ENCODE measurements around the gene TTC27. TPM values are rescaled to one million over a fixed set of nuclear protein-coding genes. Genes with fewer than 3 reads are reported as not detected.

Gene TTC27
- total and polyA plus RNA-seq, 12 donors: 4.8 to 17.3 (median 12.1) TPM

DNA sequence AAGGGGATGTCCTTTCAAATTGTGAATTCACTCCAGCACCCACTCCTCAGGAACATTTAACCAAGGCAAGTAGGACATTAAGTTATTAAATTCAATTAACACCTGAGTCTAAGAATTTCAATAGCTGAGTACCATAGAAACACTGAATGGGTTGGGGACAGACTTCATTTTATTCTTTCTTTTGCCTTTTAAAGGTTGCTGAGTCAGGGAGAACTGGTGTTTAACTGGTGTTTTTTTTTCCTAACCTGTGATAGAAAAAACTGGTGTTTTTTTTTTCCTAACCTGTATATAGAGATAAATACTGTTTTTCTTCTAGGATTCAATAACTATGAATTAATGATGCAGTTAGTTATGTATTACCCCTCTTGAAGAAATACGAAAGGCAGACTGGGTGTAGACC is 38.9 kb downstream of the TTC27 start:
- Histone ChIP-seq H3K9me3 (no peaks in the 10 kb centered on the region), H3K27ac (no peak overlapping the region), H3K4me3 (no peak overlapping the region), H3K36me3 (peaks cover 0 to 54% (median 4%) of the 10 kb centered on the region in 9 donors), H3K4me1 (no peaks in the 10 kb centered on the region), H3K27me3 (no peaks in the 10 kb centered on the region)
- TF ChIP-seq CTCF (IDR thresholded peaks at IDR 0.05): no peak
- ATAC-seq (no peak), DNase-seq (no peak)
- WGBS, 2 donors: 92 to 98% methylated on average over 1 of the region's 1 CpG
- intact Hi-C loops (cut with DNase I): no loop called here

GRCh38 chr2:32668254-32668653 is 40.4 kb downstream of the TTC27 start:
- H3K4me3 ChIP-seq: no peak overlapping the region
- ATAC-seq (no peak), DNase-seq (no peak)
- 84 to 92% methylated on average over 1 of the region's 1 CpG for WGBS, 2 donors
- intact Hi-C loops (cut with DNase I): no loop called here
- H3K4me1 ChIP-seq: no peaks in the 10 kb centered on the region
- no peak overlapping the region for H3K27ac ChIP-seq
- H3K9me3 ChIP-seq: no peaks in the 10 kb centered on the region
- TF ChIP-seq CTCF (IDR thresholded peaks at IDR 0.05): no peak
- H3K27me3 ChIP-seq: no peaks in the 10 kb centered on the region
- H3K36me3 ChIP-seq: peaks cover 0 to 68% (median 4%) of the 10 kb centered on the region in 9 donors

DNA sequence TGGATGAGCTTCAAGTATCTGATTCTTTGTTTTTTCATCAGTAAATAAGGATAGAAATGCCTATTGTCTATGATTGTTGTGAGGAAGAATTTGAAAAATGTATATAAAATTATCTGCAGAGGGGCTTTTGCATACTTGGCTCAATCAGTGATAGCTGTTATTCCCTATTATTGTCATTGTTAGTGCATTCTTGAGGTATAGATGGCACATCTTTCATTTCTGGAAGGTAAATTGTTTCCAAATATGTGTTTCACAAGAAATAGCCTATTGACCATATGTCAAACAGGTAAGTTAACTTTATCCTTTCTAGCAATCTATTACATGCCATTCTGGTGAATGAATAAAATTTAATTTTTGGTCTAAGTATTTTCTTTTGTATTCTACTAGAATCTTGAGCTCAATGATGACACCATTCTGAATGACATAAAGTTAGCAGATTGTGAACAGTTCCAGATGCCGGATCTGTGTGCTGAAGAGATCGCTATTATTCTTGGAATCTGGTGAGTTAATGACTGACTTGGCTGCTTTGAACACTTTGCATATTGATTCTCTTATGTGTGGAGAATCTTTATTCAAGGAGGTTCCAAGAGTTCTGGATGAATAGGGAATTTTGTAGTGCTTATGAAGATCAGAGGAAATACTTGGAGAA is 44.2 kb downstream of the TTC27 start:
- ATAC-seq (no peak), DNase-seq (no peak)
- intact Hi-C loops (cut with DNase I): no loop called here
- Histone ChIP-seq H3K27me3 (no peaks in the 10 kb centered on the region), H3K36me3 (peaks cover 0 to 79% (median 7%) of the 10 kb centered on the region in 9 donors), H3K9me3 (no peaks in the 10 kb centered on the region), H3K4me3 (no peak overlapping the region), H3K4me1 (no peaks in the 10 kb centered on the region), H3K27ac (no peak overlapping the region)
- 81 to 84% methylated on average over 2 of the region's 2 CpGs for WGBS, 2 donors
- no peak for TF ChIP-seq CTCF (IDR thresholded peaks at IDR 0.05)

DNA sequence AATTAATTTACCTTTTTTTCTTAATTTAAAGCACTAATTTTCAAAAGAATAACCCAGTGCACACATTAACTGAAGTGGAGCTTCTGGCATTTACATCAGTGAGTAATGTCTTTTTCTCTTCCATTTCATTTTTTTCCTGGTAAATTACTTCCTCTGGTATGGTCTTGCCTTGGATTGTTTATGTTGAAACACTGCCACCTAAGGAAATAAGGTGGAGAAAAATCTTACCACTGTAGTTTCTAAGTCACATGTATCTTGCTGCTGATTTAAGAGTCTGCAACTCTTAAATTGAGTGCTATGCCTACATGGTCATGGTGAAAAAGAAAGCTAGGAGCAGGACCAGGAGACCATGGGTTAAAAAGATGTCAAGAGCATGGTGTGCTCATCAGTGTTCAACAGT is 51.0 kb downstream of the TTC27 start:
- Histone ChIP-seq H3K27ac (no peak overlapping the region), H3K36me3 (peaks cover 0 to 62% (median 5%) of the 10 kb centered on the region in 9 donors), H3K27me3 (no peaks in the 10 kb centered on the region), H3K4me3 (no peak overlapping the region), H3K9me3 (no peaks in the 10 kb centered on the region), H3K4me1 (peaks cover 0 to 10% (median 5%) of the 10 kb centered on the region in 9 donors)
- no peak for TF ChIP-seq CTCF (IDR thresholded peaks at IDR 0.05)
- intact Hi-C loops (cut with DNase I): no loop called here
- ATAC-seq (no peak), DNase-seq (no peak)

Data from heart right ventricle (tissue), 16 donors.